Mammary epithelial cell (primary cell): ENCODE results near the gene STEAP2.

ENCODE experiments used
- CTCF ChIP-seq, 2 donors: IDR thresholded peaks in 1 of 2; conservative IDR thresholded peaks in 1 of 2; 2 replicates each; pipeline ENCODE4 v1.5.1; 2011 to 2012; ENCODE audit warnings: inconsistent platforms in 2 of 2, low read length in 2 of 2, mild to moderate bottlenecking in 2 of 2, control low read depth in 1 of 2, low read depth in 1 of 2; ENCODE audit not compliant: insufficient read depth in 1 of 2; ENCODE audit errors: extremely low read depth in 1 of 2
- EZH2 ChIP-seq: IDR thresholded peaks from 2 replicates; pipeline ENCODE4 v1.6.1; 2012; ENCODE audit warnings: low read length, inconsistent platforms, borderline replicate concordance

GRCh38 chr7:90172624-90173023 lies 38.9 kb upstream of the STEAP2 start:
- TF ChIP-seq EZH2, result no peak
- TF ChIP-seq CTCF (conservative IDR thresholded peaks at IDR 0.05 in 1 of 2, IDR thresholded peaks at IDR 0.05 in 1 of 2; ENCODE audit: extremely low read depth in 1 of 2, insufficient read depth in 1 of 2, low read depth in 1 of 2, low read length in 2 of 2), result no peak
